ENCODE measurements around the gene IL36RN.

Gene IL36RN

DNA sequence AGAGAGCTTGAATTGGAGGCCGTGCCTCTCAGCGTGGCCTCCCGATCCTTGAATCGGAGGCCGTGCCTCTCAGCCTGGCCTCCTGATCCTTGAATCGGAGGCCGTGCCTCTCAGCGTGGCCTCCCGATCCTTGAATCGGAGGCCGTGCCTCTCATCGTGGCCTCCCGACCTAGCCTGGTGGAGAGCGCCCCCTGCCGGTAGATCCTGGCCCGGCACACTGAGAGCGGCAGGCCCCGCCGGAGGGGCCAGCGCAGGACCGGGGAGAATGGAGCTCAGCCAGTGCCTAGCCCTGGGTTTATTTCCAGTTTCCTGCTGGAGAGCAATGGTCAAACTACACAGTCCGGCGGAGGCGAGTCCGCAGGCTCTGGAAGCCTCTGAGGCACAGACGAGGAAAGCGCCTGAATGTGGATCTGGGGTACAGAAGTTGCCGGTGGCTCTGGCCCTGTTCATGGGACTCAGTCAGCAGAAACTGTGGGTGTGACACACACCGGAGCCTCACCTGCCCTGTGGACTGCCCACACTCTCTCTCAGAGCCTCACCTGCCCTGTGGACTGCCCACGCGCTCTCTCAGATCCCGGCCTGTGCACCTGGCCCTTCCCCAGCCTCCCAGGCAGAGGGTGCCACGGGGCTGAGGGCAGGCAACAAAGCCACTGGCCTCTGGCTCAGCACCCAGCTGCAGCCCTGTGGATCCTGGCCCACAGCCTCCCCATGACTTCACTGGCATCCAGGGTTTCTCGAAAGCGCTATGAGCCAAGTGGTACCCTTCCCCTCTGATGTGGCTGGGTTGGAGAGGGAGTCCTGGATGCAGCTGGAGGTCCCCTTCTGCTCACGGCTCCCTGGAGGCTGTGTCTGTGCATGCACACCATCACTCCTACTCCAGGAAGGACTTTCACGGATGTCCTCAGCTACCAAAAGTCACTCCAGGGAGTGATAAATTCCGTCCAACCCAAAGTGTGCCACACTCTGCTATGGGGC lies 7.8 kb upstream of the IL36RN start:
- DNase-seq (ENCODE audit: low read depth), result no peak

DNA sequence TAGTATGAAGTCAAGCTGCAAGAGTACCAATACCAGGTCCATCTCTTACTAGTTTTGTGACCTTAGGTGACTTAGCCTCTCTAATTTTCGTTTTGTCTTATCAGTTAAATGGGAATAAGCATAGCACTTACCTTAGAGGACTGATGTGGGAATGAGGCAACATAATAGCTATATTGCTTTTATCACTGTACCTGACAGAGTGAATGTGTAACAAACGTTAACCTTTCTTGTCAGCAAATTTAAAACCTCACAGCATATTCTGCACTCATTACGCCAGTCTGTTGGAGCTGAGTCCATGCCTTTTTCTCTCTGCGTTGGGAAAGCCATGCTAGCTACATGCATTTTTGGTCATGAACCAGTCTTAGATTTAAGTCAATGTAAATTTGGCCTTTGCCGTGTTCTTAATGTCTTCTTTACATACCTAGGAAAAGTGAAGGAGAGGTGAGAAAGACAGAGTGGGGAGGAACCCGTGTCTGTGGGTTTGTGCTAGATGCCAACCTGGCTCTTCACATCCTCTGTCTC lies 6.5 kb upstream of the IL36RN start, which contains the start of gene IL36B:
Gene IL36B, minus strand, starts transcription at position 472 of the 522 bp plus-strand sequence.
- DNase-seq (ENCODE audit: low read depth), result no peak

DNA sequence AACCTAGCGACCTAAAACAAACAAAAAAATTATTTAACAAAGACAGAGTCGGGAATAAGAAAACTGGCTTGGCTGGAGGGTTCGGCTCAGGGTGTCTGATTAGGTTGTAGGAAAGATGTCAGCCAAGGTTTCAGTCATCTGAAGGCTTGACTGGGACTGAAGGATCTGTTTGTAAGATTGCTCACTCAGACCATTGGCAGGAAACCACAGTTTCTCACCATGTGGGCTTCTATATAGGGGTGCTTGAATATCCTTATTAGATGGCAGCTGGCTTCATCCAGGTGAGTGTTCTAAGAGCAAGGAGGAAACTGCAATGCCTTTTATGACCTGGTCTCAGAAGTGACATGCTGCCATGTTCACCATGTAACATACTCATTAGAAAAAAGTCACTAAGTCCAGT lies 5.3 kb upstream of the IL36RN start:
- DNase-seq (ENCODE audit: low read depth), result no peak

DNA sequence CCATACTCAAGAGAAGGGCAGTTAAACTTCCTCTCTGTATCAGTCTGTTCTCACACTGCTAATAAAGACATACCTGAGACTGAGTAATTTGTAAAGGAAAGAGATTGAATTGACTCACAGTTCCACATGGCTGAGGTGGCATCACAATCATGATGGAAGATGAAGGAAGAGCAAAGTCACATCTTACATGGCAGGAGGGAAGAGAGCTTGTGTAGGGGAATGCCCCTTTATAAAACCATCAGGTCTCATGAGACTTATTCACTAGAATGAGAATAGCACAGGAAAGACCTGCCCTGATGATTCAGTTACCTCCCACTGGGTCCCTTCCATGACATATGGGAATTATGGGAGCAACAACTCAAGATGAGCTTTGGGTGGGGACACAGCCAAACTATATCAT lies 4.9 kb upstream of the IL36RN start:
- no peak for DNase-seq (ENCODE audit: low read depth)

DNA sequence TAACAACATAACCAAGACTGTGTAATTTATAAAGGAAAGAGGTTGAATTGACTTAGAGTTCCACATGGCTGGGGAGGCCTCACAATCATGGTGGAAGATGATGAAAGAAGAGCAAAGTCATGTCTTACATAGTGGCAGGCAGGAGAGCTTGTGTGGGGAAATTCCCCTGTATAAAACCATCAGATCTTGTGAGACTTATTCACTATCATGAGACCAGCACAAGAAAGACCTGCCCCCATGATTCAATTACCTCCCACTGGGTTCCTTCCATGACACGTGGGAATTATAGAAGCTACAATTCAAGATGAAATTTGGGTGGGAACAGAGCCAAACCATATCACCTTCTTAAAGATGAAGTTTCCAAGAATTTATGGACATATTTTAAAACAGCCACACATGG lies 2.5 kb upstream of the IL36RN start:
- no peak for DNase-seq (ENCODE audit: low read depth)

DNA sequence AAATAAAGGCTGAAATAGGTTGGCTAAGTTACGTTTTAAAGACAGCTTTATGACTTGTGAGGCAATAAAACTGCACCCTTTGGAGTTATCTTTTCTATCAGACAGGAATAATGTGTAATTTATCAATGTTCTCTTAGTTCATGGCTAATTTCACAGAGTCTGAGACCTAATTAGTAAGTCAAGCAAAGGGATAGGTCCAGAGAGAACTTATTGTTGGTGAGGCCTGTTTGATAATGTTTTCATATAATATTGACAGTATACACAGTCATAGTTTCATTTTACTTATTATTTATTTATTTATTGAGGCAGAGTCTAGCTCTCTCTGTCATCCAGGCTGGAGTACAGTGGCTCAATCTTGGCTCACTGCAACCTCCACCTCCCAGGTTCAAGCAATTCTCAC lies 1.9 kb upstream of the IL36RN start:
- DNase-seq (ENCODE audit: low read depth), result no peak

DNA sequence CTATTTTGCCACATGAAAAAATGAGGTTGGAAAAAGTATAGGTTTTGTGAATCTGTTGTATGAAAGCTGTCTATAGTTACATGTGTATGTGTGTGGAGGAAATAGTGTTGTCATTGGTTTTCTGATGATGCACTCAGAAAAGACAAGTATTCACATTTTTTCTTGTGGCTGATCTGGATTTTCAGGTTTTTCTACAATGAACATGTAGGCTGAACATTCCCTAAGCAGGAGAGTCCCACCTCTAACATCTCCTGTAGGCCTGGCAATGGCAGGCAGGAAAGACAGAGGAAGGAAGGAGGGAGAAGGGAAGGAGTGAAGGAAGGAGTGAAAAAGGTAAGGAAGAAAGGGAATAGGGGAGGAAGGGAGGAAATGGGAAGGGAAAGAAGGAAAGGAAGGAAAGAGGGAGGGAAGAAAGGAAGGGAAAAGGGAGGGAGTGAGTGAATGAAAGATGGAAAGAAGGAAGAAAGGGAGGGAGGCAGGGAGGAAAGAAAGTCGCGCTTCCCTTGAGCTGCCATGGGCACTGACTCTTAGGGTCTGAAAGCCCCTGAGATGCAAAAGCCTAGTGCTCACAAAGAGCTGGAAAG lies 495 bp upstream of the IL36RN start:
- DNase-seq (ENCODE audit: low read depth), result no peak

DNA sequence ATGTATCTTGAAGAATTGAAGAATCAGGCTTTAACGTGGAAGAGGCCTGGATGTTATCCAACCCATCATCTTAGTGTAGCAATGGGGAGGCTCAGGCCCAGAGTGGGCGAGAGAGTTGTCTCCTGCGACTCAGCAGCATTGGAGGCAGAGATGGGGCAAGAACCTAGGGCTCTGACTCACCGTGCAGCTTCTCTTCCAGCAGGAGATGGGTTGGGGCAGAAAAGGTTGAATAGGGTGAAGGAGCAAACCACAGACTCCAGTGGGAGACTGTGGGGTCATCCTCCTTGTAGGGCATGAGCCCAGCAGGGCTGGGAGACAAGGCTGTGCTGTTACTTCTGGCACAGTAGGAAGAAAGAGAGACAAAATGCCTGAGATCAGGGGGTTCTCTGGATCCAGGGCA lies 1.4 kb downstream of the IL36RN start:
- DNase-seq (ENCODE audit: low read depth), result no peak

DNA sequence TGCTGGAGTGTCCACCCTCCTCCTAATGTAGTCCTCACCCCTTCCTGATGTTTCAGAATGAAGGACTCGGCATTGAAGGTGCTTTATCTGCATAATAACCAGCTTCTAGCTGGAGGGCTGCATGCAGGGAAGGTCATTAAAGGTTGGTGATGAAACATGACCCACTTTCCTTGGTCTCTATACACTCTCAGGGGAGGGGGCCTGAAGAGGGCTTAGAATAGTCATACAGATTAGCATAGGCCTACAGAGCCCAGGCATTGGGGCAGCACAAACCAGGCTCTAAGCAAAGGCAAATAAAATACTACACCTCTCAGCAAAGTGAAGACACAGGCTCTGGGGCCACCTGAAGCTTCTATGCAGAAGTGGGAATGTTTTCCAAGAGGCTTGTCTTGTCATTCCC lies 1.8 kb downstream of the IL36RN start:
- no peak for DNase-seq (ENCODE audit: low read depth)

DNA sequence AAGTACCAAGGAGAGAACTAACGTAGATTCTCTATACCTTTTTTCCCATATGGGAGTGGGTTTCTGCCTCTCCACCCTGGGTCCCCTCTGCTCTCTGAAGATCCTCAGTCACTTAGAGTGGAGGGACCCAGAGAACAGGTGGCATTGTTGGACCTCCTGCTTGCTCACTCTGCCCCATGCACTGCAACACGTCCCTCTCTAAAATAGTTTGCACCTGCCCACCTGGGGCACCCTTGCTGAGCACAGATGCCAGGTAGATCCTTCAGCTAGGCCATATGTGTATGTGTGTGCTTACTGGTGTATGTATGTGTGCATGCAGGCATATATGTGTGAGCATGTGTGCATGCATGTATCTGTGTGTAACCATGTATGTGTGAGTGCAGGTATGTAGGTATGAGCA lies 2.2 kb downstream of the IL36RN start:
- DNase-seq (ENCODE audit: low read depth), result no peak

DNA sequence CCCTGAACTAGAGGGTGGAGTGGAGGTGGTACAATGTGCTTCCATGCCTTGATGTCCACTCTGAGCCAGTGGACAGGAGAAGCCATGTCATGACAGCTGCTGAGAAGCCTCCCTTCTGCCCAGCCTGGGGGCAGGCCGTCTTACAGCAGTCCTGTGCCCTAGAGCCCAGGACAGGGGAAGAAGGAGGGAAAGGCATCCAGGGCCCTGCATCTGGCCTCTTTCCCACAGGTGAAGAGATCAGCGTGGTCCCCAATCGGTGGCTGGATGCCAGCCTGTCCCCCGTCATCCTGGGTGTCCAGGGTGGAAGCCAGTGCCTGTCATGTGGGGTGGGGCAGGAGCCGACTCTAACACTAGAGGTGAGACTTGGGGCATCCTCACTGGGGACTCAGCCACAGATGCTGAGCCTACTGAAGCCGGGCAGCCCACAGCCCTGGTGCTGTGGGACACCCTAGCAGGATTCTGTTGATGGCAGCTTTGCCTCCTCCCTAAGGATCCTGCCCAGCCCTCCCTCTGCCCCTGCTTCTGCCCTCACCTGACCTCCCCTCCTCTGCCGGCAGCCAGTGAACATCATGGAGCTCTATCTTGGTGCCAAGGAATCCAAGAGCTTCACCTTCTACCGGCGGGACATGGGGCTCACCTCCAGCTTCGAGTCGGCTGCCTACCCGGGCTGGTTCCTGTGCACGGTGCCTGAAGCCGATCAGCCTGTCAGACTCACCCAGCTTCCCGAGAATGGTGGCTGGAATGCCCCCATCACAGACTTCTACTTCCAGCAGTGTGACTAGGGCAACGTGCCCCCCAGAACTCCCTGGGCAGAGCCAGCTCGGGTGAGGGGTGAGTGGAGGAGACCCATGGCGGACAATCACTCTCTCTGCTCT lies 3.1 kb downstream of the IL36RN start:
- DNase-seq (ENCODE audit: low read depth), result no peak

DNA sequence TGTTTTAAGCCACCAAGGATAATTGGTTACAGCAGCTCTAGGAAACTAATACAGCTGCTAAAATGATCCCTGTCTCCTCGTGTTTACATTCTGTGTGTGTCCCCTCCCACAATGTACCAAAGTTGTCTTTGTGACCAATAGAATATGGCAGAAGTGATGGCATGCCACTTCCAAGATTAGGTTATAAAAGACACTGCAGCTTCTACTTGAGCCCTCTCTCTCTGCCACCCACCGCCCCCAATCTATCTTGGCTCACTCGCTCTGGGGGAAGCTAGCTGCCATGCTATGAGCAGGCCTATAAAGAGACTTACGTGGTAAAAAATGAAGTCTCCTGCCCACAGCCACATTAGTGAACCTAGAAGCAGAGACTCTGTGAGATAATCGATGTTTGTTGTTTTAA lies 5.3 kb downstream of the IL36RN start:
- no peak for DNase-seq (ENCODE audit: low read depth)

DNA sequence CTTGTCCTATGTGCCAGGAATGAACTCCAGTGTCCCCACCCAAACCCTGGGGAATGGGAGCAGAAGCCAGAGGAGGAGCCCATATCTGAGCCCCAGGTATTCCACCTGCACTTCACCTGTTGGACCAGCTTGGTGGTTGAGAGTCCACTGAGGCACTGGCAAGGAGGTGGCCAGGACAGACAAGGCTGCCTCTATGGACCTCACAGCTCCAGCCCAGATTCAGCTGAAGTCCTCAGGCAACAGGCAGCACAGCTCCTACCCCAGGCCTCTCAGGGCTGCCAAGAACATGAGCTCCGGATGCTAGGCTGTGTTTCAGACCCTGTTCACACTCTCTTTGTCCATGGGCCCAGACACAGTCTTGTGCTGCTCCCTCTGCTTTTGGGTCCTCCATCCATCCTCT lies 5.9 kb downstream of the IL36RN start:
- no peak for DNase-seq (ENCODE audit: low read depth)

DNA sequence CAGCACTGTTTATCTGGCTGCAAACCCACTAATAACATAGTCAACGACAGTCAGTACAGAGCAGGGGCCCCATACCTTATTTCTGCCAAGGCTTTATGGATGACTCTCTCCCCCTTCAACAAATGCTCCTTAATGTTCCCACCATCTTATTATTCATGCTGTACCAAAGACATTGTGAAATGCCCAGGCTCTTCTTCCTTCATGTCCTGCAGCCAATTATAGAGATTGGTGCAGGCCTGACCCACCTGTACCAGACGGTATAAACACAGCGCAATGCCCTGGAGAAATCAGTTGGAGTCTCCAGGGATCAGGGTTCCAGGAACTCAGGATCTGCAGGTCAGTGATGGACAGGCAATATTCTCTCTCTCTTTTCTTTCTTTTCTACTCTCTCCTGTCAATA lies 8.7 kb downstream of the IL36RN start, which contains the start of gene IL1F10:
Gene IL1F10, plus strand, starts transcription at position 290 of the 400 bp plus-strand sequence. CDS start 4,769 bp downstream, outside the sequence.
- no peak for DNase-seq (ENCODE audit: low read depth)

DNA sequence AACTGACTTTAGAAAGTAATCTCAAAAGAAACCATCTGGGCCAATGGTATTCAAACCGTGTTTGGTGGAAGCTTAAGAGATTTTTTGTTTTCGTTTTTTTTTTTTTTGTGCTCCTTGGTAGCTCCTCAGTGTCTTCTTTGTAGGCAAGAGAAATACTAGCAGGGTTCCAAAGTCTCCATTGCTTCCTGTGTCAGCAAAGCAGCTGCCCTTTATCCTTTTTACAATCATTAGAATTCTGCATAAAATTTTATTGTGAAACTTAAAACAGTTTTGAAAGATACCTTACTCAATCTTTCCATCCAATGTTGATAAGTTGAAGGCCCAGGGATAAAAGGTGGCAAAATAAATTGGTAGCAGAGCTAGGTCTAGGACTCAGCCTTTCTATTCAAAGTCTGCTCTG lies 9.3 kb downstream of the IL36RN start:
- no peak for DNase-seq (ENCODE audit: low read depth)

DNA sequence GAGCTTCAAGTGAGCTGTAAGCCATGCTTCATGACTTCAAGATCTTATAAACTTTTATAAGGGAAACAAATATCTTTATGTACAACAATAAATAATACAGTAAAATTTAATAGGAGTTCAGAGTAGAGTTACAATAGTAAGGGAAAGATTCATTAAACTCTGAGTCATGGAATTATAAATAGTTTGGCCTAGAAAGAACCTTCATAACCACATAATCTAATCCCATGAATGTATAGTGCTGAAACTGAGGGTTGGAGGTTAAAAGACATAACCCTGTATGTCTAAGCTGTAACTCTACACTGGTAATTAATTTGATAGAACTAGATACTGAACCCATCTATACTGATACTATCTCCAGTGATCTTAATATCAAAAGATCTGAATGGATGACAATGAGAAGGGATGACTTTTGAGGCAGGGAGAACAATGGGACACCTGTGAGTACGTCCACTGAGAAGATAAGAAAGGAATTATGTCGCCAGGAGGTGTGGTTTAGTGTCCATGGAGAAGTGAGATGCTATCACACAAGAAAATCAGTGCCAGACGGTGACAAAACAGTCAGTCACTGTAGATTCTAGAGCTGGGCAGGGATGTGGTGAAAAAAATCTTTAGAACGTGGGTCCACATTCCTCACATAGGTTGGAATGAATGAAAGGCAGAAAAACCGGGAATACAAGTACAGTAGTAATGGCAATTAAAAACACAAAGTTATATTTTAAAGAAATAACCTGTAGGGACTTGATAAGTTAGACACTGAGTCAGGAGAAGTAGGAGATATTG lies 9.9 kb downstream of the IL36RN start:
- no peak for DNase-seq (ENCODE audit: low read depth)

DNA sequence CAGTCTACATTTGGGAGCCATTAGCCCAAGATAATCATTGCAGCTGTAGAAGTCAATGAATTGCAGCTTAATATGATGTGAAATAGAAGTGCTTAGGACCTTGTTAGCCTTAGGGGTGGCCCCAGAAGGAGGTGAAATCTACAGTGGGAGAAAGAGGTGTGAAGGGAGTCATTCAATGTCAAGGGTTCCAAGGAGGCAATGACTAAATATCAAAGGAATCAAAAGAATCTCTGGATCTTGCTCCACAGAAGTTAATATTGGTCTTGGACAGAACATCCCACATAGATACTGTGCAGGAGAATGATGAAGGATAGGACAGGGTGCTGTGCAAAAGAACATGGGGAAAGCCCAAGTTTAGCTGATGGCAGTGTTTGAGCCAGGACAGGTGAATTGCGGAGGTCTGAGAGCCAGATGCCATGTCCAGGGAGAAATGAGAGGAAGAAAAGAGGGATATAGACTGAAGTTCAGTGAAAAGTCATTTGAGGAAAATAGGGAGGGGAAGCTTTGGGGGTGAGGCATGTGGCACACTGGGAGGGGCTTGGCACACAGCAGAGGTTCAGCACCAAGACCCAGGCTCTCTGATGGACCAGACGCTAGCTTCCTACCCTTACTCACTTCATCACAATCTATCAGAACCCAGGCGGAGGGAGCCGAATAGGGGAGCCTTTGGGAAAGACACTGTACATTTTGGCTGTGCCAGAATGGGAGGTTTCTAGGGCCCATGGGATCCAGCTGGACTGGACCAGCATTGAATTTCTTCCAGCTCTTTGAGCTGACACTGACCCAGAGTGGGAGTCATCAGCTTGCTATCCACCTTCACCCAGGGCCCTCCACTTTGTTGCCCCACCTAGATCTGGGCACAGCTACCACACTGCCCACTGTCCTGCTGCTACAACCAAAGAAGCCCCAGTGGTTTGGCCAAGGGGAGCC lies 10.9 kb downstream of the IL36RN start:
- no peak for DNase-seq (ENCODE audit: low read depth)

DNA sequence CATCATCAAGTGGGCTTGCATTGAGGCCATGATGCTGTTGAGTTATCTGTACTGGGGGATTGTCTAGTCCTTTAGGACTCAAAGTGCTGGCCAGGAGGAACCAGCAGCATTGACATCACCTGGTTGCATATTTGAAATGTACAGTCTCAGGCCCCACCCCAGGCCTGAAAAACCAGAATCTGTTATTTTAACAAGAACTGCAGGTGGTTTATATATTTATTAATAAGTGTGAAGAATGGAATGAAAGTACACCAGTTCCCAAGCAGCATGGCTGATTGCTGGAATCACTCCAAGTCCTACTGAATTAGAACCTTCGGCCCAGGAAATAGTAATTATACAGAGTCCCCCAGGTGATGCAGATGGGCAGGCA lies 11.6 kb downstream of the IL36RN start:
- no peak for DNase-seq (ENCODE audit: low read depth)

DNA sequence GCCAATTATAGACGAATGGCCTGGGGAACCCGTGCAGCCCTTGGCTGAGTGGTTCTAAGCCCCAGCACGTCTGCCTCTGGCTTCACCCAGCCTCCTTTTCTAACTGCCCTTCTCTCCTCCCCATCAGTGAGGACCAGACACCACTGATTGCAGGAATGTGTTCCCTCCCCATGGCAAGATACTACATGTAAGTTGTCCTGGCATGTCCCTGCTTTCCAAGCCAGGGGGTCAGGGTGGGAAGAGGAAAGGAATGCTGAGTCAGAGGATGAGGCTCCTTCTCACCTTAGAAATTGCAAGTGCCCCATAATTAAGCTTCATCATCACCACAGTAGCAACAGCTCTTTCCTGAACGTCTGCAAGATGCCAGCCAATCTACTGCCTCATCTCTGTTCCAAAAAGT lies 13.6 kb downstream of the IL36RN start:
- no peak for DNase-seq (ENCODE audit: low read depth)

DNA sequence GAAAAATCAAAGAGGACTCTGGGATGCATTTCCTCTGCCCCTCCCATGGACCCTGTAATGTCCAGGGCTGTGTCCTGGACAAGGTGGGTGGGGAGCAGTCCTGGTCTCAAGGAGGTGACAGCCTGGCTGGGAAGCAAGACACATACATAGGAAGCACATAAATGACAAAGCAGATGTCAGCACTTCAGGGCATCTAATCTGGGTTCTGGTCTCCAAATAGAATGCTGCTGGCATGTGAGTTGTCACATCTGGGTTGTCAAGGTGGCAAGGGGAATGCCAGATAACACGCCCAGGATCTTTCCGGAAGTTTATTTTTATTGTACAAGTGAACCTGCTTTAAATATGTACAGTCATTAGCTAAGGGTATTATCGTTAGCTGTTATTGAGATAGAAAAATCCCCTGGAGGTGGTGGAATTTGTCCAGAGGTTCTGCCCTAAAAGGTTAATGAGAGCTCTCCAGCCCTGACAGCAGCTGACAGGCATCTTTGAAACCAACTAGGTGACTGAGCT lies 14.4 kb downstream of the IL36RN start:
- no peak for DNase-seq (ENCODE audit: low read depth)
